Hindlimb muscle (tissue), 1 donor: ENCODE measurements around the gene GPLD1. TPM values are rescaled to one million over a fixed set of nuclear protein-coding genes. Genes with fewer than 3 reads are reported as not detected.

Experiments used
- DNase-seq: peaks from one replicate; pipeline ENCODE4 v3.0.0-alpha.2; 2013
- polyA plus RNA-seq: library from polyadenylated mRNA; unstranded; fragments of 120-200 nt; gene quantifications from one replicate; pipeline ENCODE4 v1.2.1, GENCODE V29; 2013; ENCODE audit not compliant: insufficient read length

GPLD1 gene
- polyA plus RNA-seq, 1 donor, result 2.4 TPM

DNA sequence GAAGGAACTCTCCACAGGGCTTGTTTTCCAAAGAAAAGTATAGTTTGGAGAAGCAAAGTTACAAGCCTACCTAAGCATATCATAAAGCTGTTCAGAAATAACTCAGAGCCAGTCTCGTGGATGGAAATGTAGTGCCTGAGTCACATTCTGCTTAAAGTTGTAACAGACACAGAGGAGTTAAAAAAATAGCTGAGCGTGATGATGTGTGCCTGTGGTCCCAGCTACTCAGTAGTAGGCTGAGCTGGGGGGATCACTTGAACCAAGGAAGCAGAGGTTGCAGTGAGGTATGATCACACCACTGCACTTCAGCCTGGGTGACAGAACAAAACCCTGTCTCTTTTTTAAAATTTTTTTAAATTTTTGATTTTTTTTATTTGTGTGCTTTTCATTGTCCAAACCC, 12.0 kb upstream of the GPLD1 start:
- DNase-seq, result no peak

DNA sequence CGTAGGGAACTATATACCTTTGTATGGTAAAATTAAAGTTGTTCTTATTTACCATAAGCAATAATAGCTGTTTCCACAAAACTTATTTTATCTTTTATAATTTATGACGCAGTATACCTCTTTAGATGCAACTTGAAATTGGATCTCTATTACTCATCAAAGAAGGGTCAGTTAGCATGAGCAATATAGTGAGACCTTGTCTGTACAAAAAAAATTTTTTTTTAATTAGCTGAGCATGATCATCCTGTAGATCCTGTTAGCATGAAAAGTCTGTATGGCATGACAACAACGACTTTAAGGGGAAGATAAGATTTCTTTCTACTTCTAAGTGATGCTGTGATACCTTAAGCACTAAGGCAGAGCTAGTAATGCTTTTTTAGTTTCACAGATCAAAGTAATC, 11.3 kb upstream of the GPLD1 start:
- DNase-seq, result no peak

DNA sequence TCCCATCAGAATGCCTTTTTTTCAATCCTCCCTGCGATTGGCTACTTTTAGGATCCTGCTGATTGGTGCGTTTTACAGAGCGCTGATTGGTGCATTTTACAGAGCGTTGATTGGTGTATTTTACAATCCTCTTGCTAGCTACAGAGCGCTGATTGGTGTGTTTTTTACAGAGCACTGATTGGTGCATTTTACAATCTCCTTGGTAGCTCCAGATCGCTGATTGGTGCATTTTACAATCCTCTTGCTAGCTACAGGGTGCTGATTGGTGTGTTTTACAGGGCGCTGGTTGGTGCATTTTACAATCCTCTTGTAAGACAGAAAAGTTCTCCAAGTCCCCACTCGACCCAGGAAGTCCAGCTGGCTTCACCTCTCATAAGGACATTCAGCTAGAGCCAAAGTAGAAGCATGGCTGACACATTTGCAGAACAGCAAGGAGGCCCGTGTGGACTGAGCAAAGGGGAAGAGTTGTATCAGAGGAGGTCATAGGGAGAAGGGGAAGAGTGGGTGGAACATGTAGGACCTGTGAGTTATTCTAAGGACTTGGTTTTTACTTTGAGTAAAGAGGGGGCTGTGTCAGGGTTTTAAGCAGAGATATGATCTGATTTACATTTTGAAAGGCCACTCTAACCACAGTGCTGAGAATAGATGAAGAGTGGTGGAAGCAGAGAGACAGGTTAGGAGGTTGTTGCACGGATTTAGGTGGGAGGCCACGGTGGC, 8.0 kb upstream of the GPLD1 start:
- DNase-seq, result no peak

DNA sequence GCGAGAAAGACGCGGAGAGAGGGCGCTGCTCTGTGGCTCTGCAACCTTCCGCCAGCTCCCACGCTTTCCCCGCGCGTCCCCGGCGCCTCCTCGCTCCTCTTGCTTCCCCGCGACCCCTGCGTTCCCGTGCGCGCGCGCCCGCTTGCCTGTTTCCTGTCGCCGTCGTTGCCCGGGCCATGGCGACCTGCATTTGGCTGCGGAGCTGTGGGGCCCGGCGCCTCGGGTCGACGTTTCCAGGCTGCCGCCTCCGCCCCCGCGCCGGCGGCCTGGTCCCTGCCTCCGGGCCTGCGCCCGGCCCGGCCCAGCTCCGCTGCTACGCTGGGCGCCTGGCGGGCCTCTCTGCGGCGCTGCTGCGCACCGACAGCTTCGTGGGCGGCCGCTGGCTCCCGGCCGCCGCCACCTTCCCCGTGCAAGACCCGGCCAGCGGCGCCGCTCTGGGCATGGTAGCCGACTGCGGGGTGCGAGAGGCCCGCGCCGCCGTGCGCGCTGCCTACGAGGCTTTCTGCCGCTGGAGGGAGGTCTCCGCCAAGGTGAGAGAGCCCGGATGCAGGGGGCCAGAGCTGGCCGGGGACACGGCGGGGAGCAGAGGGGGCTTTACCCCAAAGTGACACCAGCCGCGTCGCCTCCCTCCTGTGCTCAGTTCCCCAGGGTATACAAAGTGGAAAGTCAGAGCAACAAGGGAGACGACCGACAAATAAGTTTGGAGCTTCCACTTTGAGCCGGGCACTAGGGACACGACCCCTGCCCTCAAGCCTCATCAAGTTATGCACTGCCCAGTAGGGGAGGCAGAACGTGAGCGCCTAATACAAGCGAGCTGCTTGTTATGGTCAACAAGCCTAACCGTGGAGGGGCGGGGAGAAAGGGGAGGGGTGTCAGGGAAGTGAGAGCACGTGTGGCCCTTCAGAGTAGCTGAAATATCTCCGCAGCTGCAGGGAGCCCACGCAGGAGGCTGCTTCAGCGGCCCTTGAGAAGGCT, 5.7 kb upstream of the GPLD1 start, which contains the start of gene ALDH5A1:
Gene ALDH5A1 (plus strand): TSS at position 149 of the 975 bp plus-strand sequence. CDS start 28 bp downstream, at position 177.
- DNase-seq, result peak; percentile 76

DNA sequence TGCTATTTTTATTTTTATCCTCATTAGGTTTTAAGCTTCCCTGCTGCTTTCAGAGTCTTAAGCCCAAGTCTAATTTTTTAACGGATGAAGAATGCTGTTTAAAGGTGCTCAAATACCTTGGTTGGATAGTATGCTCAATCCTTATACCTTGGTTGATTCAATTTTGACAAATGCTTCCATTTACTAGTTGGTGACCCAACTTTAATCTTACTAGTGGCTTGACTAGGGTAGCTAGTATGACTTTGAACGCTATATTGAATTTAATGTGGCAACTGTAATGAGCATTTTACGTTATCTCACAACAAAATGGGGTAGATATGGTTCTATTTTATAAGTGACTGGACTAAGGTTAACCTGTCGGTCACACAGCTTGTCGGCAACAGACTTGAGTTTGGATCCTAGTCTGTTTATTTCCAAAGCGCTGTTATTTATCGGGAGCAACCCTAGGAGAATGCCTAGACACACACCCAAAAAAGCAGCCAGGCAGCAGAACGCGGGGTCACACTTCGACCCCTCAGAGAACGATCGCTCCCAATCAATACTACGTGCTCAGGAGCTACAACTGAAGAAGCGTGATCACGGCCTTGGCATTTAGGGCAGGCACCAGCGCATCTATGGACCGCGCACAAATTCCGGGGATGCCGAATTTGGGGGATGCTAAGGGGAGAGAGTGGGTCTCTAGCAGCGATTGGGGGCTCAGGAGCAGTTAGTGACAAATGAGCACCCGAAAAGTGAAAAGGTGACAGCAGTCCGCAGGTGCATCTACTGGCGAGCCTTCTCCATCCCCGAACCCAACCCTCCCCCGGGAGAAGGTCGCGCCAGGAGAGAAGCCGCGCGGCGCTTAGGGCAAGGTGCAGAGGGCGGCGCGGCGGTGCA, 4.8 kb upstream of the GPLD1 start:
- no peak for DNase-seq

DNA sequence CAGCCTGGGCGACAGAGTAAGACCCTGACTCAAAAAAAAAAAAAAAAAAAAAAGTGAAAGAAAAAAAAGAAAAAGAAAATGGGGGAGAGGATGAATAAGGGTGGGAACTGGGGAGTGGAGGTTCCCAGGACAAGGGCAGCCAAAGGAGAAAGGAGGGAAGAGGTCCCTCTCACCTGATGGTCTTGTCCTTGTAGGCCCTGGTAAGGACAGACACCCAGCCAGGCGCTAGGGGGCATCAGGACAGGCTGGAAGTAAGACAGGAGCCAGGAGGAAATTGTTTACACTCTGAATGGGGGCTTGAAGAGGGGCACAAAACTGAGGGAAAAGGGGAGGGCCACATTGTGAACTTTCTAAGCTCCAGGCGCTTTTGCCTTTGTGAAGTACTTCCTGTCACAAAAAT, 3.1 kb upstream of the GPLD1 start:
- DNase-seq, result no peak

DNA sequence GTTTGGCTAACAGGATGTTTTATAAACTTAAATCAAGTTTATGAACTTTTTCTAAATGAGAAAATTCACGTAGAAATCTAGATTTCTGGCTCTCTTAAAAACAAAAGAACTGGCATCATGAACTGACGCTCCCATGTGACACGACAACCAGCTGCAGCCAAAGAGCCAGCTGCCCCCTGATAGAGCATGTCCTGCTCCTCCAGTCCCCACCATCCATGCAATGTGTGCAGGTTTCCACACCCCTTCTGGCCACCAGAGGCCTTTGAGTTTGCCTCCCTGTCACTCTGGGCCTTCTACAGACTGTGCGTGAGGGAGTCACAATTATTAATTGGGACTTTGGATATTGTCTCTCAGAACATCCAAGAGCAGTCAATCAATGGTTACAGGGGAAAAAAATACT, 1.6 kb upstream of the GPLD1 start:
- no peak for DNase-seq

DNA sequence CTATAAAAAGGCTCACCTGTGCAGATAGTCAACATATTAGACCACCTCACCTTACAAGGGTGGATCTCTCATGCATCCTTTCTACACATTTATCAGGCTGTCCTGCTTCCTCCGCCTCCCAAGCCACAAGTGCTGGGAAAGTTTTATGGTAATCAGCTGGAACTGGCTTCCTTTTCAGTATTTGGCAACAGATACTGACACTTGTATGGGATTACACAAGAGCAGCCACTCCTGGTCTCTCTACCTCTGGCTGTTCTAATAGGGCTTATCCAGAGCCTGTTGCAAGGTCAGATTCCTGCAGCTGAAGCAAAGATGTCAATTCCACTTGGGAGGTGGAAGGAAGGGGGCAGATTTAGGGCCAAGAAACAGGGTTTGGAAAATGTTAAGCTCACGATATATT, 503 bp upstream of the GPLD1 start:
- no peak for DNase-seq

DNA sequence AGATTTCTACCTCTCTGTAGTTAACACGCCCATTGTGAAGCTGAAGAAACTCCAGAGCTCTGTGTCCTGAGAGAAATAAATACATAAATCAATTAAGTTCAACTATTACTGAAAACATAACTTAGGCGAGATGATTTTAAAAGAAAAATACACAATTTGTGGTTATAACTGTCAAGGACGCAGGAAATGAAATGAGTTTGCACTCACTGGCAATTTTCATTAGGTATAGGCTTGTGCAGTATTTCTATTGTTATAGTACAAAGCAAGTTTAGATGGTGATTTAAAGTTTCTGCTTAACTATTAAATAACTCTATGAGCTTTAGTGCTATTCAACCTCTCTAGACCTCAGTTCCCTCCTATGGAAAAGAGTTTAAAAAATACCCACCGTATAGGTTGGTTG, 3.3 kb downstream of the GPLD1 start:
- no peak for DNase-seq

DNA sequence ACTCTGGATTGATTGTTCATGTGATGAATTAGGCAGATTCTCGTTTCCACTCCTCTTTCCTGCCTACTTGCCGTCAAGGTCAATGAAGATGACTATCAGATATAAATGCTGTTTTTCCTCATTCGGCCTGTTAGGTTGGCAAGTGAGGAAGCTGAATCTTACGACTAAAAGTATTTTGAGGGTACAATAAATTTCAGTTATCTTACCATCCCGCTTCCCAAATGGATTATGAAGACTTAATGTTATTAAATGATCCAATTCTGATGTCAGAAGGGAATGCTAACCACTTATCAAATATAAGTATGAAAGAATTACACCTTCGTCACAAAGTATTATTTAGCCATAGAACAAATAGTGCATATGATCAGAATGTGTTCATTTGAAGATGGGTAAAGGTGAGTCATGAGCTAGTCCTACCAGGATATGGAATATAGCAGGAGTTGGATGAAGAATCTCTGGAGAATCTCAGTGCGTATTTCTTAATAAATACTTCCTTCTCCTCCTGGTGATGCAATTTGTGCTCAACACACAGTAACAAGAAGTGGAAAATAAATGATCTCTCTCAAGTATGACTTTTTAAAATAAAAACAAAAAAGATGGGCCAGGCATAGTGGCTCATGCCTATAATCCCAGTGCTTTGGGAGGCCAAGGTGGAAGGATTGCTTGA, 4.6 kb downstream of the GPLD1 start:
- no peak for DNase-seq

DNA sequence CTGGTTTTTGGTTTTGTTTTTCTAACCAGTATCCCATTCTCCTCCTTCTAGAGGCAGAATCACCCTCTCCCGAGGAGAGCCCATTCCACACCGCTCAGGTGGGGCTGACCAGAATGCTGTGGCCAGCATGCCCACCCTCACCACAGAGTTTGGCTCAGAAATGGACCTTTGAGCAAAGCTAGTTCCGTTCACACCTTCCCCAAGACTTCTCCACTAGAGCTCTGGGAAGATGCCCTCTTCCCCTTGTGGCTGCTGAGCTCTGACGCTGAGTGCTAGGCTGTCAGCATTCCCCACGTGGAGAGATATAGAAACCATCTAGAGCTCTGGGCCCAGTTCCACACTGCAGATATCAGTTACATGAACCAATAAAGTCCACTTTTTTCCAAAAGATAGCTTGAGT, 7.9 kb downstream of the GPLD1 start:
- no peak for DNase-seq

DNA sequence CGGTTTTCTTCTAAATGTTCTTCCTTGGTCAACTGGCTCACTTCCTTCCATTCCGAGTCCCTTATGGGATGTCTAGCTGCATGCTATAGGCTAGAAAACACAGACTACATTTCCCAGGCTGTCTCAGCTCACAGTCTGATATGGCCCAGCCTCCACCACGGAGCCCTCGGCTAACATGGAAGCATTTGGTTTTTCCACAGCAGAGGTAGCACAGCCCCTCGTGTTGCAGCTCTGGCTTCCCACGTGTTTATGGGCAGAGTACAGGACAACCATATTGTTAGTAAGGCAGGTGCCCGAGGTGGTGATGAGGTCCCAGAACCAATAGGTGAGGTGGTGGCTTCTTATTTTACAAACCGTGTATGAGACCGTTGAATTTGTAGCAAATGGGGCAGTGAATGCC, 8.7 kb downstream of the GPLD1 start:
- no peak for DNase-seq

DNA sequence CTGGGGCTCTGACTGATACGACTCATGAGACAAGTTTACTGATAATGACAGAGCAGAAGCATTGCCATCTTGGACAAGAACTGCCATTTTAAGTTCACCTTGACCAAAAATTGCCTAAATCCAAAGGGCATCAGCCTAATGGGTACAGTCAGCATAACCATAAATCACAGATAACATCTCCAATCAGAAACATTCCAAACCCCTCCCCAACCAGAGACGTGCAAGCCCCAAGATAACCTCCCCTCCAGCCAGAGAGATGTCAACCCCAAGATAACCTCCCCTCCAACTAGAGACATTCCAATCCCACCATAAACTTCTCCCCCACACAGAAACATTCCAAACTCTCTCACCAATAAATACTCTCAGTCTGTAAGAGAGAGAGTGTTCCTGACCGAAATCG, 10.5 kb downstream of the GPLD1 start:
- no peak for DNase-seq

DNA sequence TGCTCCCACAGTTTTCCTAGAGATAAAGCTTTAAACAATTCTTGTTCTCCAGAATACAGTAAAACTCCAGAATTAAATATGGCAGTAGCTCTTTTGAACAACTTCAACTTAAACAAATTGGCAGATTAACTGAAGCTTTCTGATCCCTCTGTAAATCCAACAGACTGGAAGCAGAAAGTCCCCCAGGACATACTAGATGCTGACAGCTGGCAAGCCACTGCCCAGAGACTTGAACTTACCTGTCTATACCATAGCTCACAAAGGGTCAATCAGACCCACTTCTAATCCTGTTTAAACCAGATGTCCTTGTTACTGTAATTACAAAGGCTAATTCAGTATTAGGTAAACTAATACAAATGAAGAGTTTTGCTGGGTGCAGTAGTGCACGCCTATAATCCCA, 12.3 kb downstream of the GPLD1 start:
- no peak for DNase-seq

DNA sequence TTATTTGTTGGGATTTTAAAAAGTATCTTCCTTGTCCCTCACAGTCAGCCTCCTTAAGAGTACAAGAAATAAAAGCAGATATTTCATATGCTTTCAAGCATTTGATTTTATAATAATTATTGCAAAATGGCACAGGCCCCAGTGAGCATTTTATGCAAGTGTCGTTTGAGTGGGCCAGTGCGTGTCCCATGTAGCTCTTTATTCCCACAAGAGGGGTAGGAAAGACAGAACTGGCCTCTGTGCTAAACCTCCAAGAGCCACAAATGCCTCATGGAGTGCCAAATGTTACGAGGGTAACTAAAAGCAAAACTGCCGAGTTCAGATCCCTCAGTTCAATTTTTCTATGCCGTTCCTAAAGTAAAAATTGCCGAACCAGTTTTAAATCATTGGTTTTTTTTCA, 12.7 kb downstream of the GPLD1 start:
- no peak for DNase-seq

DNA sequence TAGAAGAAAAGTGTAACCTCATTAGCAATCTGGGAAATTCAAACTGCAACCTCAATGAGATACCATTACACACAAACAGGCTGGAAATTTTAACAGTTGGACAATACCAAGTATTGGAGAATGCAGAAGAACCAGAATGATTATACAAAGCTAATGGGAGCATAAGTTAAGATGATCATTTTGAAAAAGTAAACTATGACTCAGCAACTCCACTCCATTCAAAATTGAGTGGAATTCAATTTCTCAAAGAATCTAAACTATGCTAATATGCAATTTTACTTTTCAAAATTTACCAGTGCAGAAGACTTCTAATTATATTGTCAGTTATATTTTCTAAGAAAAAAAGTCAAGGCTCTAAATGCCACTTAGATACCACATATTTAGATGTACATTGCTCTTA, 17.2 kb downstream of the GPLD1 start:
- DNase-seq, result no peak

DNA sequence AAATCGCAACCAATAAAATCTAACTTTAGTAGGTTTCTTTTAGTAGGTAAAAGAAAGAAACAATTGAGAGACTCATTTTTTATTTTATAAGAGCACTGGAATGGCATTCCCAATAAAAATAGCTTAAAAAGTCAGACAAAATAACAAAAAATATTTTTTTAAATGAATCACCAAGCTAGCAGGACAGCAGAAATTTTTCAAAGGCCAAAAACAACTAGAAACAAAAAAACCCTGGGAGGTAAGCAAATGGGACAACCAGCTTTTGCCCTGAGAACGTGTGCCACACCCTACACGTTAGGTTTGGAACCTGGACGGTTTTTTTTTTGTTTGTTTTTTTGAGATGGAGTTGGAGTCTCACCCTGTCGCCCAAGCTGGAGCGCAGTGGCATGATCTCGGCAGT, 19.6 kb downstream of the GPLD1 start:
- DNase-seq, result no peak

DNA sequence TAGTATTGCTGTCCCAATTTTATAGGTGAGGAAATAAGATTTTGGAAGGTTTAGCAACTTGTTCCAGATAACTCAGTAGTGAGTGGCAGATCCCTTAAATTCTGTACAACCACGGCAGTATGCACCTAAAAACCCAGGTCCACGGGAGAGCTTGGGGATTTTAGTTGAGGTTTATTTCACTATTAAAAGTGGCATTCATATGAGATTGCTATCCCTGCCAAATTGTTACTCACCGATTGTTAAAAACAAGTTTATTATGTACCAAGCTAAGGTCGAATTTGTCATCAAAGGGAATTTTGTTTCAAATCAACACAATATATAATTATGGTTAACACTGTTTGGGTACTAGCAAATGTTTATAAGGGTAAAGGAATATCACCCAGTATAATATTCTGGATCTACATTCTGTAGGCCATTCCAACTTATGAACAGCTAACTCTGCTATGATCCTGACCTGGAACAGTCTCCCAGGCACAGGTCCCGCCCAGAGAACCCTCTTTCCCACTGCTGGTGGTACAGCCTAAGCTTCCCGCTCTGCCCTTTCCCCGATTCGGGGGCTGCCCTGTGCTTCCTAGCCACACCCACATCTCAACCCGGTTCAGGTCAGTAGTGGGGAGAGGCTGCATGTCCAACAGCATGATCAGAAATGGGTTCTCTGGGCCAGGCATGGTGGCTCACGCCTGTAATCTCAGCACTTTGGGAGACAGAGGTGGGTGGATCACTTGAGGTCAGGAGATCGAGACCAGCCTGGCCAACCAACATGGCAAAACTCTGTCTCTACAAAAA, 24.9 kb downstream of the GPLD1 start:
- DNase-seq, result no peak

DNA sequence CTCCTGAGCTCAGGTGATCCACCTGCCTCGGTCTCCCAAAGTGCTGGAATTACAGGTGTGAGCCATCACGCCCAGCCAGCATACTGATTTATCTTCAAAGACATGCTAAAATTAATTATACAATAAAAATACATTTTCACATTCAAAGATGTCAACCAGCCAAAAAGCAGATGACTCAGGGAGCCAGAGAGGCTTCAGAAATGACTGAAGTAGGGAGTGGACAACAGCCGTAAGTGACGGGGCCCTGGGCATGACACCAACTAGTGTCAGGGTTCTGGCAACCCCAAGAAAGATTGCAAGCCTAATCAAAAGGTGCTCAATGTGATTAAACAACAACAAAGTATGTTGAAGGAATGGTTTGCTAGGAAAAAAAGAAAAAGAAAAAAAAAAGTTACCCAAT, 28.4 kb downstream of the GPLD1 start:
- no peak for DNase-seq

DNA sequence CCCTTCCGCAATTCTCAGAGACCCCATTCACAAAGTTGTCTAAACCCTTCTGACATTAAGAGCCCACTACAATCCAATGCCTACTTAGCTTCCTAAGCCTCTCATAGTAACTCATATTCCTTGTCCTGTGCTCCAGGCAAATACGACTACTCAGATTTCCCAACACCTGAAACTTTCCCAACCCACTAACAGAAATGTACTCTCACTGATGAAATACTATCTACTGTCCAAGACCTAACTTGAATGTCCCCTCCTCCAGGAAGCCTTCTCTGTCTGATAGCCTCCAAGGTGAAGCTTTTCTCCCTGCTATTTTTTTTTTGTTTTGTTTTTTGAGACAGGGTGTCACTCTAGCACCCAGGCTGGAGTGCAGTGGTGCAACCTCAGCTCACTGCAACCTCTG, 30.4 kb downstream of the GPLD1 start:
- no peak for DNase-seq

DNA sequence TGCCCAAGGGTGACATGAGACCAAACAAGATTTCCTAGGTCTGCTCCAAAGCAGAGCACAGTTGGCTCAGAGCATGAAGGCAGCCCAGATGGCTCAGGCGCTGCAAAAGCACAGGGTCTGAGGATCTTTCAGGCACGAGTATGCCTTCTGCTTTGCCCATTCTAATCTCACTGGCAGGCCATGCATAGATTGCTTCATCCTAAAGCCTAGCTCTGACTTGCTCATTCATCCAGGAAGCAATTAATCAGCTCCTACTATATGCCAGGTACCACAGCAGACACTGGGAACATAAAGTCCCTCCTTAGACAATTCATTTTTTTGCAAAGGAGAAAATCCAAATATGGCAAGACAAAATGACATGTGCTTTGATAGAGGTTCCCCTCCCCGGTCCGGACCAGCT, 31.2 kb downstream of the GPLD1 start:
- no peak for DNase-seq
